HG03139 (cell line): ENCODE data around the gene MAGEB10.
"Not testable (repeated sequence)": the region's sequence is repeated elsewhere in the genome, so short reads cannot be mapped to it uniquely, and the experiment has no call there.

ENCODE experiments used
- ATAC-seq: cut with Tn5 transposase; IDR thresholded peaks from one replicate; pipeline ENCODE4 v1.9.1; 2021; ENCODE audit not compliant: unreplicated experiment

The MAGEB10 gene, protein sequence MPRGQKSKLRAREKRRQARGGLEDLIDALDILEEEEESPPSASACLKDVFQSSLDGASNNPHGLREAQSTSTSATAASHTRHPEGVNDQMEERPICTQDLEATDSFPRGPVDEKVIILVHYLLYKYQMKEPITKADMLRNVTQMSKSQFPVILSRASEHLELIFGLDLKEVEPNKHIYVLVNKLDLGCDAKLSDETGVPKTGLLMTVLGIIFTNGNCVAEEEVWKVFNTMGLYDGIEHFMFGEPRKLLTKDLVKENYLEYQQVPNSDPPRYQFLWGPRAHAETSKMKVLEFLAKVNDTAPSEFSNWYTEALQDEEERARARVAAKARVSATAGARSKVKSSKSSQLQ

DNA sequence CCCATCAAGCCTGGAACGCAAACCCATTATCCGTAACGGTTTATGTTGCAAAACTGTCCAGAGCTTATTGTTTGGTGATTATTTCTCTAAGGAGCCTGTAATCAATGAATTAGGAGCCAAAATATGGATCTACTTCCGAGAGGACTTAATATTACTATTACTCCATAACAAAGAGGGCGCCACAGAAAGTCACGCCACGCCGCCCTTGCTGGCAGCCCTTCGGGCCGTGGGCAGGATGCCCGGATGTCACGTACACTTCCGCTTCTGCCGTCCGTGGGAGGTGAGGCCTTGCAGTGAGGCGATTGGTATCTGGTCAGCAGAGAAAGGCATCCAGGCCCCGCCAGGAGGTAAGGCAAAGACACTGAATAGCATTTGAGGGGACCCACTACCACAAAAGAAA is at the start of gene MAGEB10:
MAGEB10 (plus strand) TSS at position 301 of the 400 bp plus-strand sequence. CDS start 13,317 bp downstream, outside the sequence.
- no peak for ATAC-seq

DNA sequence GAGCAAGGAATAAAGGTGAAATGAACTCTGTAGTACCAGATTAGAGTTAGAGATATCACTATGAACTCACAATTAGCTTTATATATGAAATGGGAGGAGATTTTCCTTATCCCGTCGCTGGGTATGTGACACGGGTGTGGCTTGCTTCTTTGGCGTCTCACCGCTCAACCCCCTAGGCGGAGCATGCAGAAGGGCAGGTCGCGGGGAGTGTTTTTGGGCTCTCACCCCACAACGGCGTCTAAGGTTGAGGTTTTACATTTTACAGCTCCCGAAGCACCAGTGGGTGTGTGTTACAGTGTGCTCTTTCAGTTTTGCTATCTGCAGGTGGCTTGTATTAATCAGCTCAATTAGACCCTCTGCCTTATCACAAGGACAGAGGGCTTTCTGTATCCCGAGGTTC is 42.1 kb upstream of the MAGEB10 start:
- ATAC-seq, result no peak

GRCh38 chrX:27767387-27767786 is 40.4 kb upstream of the MAGEB10 start:
- ATAC-seq, result no peak

DNA sequence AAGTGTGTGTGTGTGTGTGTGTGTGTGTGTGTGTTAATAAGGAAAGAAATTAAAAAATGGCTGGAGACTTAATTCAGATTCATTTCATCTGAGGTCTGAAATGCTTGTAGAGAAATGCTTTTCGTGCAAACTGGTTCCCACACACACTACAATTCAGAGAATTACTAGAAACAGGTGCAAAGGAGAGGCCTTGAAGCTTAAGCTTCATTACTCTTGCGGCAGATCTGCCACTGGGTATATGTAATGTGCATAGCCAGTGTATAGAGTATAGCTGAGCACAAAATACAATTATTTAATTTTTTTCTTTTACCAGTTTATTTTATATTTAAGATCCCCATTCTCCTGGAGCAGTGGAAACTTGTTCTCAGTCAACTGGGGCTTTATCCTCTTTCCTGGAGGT is 31.8 kb upstream of the MAGEB10 start:
- ATAC-seq, result no peak

DNA sequence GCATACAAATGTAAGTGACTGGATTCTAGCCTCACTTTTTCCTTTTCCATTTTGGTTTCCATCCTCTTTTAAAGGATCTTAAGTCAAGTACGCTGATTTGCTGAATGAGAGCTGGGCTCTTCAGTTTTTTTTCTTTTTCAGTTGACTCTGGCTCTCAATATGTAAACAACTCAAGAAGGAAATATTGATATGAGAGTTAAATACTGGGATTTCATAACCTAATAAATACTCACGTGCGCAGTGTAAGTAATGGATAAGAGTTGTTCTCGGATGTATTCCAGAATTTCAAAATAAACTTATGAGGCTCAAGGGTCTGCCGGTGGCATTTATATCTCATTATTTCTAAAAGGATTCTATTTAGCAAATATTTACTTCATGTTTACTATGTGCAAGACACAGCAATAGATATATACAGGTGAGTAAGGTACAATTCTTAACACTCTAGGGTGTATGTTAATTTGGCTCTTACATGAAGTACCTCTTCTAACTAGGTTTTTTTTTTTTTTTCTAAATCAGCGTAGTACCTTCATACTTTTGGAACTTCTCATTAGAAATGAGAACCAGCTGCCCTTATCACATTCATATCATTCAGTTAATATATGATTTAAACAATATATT is 11.0 kb upstream of the MAGEB10 start:
- no peak for ATAC-seq

GRCh38 chrX:27797575-27797974 is 10.2 kb upstream of the MAGEB10 start:
- ATAC-seq, result no peak

DNA sequence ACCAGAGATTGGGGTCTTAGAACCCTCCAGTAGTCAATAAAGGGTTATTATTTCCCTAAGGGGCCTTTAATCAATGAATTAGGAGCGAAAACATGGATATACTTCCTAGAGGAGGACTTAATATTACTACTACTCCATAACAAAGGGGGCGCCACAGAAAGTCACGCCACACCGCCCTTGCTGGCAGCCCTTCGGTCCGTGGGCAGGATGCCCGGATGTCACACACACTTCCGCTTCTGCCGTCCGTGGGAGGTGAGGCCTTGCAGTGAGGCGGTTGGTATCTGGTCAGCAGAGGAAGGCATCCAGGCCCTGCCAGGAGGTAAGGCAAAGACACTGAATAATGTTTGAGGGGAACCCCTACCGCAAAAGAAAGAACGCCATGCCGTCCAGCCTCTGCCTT is 436 bp downstream of the MAGEB10 start:
- no peak for ATAC-seq

DNA sequence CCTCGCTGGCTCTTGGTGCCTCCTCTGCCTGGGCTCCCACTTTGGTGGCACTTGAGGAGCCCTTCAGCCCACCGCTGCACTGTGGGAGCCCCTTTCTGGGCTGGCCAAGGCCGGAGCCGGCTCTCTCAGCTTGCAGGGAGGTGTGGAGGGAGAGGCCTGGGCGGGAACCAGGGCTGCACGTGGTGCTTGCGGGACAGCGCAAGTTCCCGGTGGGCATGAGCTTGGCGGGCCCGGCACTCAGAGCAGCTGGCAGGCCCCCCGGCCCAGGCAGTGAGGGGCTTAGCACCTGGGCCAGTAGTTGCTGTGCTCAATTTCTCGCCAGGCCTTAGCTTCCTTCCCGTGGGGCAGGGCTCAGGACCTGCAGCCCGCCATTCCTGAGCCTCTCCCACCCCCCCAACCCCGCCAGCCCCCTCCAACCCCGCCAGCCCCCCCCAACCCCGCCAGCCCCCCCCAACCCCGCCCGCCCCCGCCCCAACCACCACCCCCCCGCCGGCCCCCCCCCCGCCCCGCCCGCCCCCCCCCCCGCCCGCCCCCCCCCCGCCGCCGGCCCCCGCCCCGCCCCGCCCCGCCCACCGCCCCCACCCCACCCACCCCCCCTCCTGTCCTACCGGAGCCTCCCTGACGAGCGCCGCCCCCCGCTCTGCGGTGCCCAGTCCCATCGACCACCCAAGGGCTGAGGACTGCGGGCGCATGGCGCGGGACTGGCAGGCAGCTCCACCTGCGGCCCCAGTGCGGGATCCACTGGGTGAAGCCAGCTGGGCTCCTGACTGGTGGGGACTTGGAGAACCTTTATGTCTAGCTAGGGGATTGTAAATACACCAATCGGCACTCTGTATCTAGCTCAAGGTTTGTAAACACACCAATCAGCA is 1.4 kb downstream of the MAGEB10 start:
- not testable (repeated sequence) for ATAC-seq

DNA sequence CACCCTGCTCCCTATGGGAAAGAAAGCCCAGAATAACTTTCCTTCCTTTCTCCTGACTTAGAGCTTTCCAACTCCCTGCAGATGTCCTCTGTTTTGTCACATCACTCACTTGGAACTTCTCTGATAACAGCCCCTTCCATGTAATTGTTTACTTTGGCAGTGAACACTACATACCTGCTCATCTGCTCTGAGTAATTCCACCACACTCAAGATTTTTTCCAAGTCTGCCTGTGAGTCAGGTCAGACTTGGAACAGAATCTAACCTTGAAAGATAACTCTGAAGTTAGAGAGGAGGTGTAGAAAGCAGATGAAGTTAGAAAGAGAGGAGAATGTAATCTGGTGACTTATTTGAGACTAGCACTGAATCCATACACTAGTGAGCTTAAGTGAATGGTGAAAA is 7.4 kb downstream of the MAGEB10 start:
- ATAC-seq, result no peak

DNA sequence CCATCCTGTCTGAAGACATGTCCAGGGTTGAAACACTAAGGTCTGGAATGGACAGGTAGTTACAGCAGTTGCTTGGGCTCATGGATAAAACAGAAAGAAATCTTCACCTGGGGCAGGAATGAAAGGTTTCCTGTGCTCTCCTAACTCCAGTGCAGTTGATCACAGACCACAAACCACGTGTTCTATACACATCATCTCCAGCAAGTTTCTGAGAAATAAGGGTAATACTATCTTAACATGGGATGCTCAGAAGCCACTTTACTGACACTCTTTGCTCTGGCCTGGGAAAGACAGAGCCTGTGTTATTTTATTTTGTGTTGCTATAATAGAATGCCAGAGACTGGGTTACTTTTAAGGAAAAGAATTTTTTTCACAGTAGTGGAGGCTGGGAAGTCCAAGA is 16.0 kb downstream of the MAGEB10 start:
- ATAC-seq, result no peak

DNA sequence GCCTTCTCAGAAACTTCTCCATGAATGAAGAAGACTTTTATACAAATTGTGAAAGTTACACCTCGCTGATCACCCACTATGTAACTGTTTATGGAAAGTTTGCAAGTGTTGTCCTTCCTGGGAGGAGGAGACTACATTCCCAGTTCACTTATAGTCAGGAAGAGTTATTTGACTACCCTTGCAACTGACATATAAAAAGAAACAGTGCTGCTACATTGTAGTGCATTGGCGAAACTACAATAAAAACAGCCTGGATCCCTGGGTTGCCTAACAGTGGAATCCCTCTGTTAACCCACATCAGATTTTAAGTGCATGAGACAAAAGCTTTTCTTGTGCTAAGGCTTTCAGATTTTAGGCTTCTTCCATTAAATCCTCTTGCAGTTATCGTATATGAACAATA is 30.4 kb downstream of the MAGEB10 start:
- ATAC-seq, result no peak

GRCh38 chrX:27840881-27841280 is 33.1 kb downstream of the MAGEB10 start:
- ATAC-seq, result no peak

DNA sequence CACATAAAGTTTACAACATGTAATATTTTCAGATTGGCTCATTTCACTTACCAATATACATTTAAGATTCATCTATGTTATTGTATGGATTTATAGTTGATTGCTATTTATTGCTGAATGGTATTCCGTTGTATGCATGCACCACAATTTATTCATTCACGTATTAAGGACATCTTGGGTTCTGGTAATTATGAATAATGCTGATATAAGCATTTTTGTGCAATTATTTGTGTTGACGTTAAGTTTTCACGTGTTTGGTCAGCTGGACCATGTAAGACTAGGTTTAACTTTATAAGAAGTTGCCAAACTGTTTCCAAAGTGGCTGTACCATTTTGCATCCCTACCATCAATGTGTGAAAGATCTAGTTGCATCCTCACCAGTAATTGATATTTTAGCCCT is 35.1 kb downstream of the MAGEB10 start:
- no peak for ATAC-seq

DNA sequence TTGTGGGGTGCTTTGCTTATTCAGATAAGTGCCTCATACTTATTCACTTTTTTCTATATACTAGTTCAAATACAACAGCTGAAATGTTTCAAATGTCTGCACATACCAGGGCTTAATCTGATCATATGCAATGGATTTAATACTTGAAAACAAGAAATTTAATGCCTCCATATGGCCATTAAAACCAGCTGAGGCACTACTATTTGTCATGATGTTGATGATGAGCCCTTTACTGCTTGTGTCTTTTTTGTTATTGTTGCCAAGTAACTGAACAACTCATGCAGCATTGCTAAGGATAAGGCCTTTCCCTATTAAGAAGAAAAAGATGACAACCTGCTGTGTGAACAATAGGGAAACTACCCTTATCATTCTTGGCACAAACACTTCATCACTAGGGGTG is 52.5 kb downstream of the MAGEB10 start:
- no peak for ATAC-seq

GRCh38 chrX:27863809-27864208 is 56.0 kb downstream of the MAGEB10 start:
- ATAC-seq, result no peak
